Activated CD8-positive, alpha-beta memory T cell treated with anti-CD3 and anti-CD28 coated beads for 1 hour (primary cell): ENCODE data around the gene LENG8.

Source experiments
- DNase-seq, 2 donors: peaks; one replicate each; pipeline ENCODE4 v3.0.0-alpha.2; 2020; ENCODE audit warnings: low read depth in 1 of 2; ENCODE audit errors: extremely low read depth in 1 of 2

The LENG8 gene

DNA sequence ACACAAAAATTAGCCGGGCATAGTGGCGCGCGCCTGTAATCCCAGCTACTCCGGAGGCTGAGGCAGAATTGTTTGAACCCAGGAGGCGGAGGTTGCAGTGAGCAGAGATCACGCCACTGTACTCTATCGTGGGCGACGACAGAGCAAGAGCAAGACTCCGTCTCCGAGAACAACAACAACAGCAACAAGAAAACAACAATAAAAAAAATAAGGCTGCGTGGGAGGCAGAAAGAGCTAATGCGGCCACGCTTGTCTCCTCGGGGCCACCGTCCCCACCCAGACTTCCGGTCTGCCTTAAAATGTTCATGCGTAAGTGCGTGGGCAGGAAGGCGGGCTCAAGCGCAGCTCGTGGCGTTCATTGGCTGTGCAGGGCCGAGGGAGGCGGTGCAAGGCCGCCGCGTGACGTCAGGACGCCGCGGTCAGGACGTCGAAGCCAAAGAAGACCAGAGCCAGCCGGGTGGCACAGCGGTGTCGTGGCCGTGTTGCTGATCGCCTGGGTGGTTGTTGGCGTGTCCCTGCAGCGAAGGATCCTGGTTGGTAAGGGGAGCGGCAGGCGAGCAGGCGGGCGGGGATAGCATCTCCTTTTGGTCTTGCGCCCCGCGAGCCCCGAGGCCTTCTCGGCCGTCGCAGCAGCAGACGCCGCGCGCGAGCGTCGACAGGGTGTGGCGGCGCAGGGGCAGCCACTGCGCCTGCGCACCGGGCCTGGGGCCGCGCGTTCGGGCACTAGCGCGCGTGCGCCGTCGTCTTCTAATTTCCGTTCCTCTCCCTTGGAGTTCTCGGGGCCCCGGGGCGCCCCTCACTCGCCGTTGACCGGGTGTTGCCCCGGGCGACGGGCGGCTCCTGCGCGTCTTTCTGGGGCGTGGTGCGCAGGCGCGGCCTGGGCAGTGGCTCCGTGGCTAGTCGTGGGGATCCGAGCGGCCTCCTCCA is at the start of gene LENG8:
Gene LENG8, plus strand, starts transcription at position 426 of the 927 bp plus-strand sequence. CDS start 2,146 bp downstream, outside the sequence.
- peak; percentile 95 to 96 for DNase-seq

DNA sequence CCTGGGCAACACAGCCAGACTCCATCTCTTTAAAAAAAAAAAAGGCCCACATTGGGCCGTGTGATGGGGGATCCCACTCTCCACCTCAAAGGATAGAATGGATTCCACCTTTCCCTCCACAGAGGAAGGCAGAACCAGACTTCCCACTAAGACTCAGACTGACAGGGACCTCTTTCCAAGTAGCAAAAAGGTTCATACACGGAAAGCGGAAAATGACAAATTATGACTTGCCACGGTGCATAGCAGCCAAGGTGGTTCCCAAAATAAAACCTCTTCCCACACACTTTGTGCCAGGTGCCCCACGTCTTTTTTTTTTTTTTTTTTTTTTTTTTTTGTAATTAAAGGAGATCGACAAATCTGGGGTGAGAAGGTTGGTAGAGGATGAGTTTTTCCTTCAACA is 48.1 kb upstream of the LENG8 start:
- DNase-seq: no peak

DNA sequence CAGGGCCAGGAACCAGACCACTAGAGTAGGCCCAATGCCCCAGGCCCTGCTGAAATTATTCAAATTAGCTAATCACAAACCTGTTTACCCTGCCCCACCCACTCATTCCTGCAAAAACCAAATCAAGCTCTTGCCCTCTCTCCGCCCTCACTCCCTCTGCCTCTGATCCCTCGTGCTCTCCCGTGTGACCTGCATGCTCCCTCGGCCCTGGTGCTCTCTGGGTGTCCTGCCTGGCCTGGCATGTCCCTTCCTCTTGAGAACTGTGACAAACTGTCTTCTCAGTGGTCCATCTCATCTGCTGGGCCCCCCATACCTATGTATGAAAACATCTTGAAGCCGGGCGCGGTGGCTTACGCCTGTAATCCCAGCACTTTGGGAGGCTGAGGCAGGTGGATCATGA is 45.9 kb upstream of the LENG8 start:
- no peak for DNase-seq

DNA sequence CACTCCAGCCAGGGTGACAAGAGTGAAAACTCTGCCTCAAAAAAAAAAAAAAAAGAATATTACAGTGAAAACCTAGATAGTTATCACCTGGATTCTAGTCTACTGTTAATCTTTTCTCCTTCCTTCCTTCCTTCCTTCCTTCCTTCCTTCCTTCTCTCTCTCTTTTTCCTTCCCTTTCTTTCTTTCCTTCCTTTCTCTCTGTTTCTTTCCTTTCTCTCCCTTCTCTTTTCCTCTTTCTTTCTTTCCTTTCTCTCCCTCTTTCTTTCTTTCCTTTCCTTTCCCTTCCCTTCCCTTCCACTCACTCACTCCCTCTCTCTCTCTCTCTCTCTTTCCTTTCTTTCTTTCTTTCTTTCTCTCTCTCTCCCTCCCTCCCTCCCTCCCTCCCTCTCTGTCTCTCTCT is 43.4 kb upstream of the LENG8 start:
- no peak for DNase-seq

DNA sequence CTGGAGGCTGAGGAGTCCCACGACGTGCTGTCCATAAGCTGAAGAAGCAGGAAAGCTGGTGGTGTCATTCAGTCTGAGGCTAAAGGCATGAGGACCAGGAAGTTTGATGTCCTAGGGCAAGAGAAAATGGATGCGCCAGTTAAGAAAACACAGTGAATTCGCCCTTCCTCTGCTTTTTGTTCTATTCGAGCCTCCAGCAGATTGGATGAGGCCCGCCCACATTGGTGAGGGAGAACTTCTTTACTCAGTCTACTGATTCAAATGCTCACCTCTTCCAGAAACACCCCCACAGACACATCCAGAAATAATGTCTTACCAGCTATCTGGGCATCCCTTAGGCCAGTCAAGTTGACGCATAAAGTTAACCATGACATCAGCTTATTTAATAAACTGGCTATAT is 41.2 kb upstream of the LENG8 start:
- no peak for DNase-seq

DNA sequence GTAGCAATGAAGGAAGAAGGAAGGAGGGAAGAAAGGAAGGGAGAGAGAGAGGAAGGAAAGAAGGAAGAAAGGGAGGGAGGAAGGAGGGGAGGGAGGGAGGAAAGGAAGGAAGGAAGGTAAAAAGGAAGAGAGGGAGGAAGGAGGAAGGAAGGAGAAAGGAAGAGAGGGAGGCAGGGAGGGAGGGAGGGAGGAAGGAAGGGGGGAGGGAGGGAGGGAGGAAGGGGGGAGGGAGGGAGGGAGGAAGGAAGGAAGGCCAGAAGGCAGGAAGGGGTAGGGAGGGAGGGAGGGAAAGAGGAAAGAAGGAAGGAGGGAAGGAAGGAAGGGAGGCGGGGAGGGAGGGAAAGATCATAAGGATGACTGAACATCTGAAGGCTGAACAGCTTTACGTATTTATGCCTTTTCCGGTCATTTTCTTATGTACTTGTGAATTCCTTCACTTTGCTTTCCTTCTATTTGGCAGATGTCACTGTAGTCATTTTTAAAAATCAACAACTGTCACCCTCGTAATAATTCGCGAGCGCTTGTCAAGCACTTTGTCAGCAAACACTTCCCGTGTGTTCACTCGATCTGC is 40.5 kb upstream of the LENG8 start:
- DNase-seq: no peak

DNA sequence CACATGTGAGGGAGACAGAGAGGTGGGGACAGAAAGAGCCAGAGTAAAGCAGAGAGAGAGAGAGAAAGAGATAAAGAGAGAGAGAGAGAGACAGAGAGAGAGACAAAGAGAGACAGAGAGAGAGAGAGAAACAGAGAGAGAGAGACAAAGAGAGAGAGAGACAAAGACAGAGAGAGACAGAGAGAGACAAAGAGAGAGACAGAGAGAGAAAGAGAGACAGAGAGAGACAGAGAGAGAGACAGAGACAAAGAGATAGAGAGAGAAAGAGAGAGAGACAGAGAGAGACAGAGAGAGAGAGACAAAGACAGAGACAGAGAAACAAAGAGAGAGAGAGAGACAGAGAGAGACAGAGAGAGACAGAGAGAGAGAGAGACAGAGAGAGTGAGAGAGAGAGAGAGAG is 38.0 kb upstream of the LENG8 start:
- no peak for DNase-seq

DNA sequence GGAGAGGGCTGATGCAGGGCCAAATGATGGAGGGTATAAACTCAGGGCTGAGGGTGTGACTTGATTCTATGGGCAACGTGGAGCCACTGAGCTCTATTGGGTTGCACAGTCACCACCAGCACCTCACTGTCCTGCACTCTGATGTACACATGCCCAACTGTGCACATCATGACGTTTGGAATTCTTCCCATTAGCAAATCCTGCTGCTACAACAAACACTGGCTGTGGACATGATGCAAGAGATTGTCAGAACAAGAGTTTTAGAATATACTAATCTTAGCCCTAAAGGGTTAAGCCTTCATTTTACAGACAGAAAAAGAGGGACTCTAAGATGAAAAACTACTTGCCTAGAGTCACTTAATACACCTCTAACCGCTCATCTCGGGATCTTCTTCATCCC is 36.1 kb upstream of the LENG8 start:
- DNase-seq: no peak

DNA sequence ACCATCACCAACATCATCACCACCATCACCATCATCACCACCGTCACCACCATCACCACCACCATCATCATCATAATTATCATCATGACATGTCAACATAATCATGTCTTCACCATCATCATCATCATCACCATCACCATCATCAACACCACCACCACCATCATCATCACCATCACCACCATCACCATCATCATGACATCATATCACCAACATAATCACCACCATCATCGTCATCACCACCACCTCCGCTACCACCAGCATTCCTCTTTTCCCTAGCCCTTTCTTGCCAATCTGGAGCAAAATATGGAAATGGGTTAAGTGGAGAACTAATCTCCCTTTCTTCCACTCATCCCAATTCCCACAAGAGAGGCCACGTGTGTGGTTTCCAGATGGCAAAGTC is 34.8 kb upstream of the LENG8 start:
- no peak for DNase-seq

DNA sequence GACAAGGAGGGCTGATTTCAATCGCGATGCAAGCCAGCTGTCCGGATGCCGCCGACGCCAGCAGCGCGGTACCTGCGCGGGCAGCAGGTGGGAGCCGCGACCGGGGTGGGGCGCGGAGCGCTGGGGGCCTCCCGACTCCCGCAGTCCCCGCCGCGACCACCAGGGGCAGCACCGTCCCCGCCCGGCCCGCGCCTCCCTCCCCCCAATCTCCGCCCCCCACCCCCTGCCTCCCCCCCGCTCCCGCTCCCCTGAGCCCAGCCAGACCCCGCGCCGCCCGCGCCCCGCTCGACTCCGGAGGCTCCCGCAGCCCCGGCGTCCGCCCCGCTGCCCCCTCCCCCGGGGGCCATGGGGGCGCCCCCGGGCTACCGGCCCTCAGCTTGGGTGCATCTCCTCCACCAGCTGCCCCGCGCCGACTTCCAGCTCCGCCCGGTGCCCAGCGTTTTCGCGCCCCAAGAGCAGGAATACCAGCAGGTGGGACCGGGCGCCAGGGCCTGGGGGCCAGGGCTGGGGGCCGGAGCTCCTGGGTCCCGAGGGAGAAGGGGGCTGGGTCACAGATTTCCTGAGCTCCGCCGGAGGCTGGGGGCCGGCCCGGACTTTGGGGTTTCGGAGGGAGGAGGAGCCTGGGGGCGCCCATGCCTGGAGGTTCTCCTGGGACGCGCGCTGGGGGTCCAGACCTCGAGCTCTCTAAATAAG is 33.6 kb upstream of the LENG8 start, which contains the start of gene TTYH1:
Gene TTYH1, plus strand, starts transcription at position 257 of the 693 bp plus-strand sequence. Its CDS starts 89 bp downstream, at position 346.
- peak in 1 of 2 donors; percentile 31 for DNase-seq

DNA sequence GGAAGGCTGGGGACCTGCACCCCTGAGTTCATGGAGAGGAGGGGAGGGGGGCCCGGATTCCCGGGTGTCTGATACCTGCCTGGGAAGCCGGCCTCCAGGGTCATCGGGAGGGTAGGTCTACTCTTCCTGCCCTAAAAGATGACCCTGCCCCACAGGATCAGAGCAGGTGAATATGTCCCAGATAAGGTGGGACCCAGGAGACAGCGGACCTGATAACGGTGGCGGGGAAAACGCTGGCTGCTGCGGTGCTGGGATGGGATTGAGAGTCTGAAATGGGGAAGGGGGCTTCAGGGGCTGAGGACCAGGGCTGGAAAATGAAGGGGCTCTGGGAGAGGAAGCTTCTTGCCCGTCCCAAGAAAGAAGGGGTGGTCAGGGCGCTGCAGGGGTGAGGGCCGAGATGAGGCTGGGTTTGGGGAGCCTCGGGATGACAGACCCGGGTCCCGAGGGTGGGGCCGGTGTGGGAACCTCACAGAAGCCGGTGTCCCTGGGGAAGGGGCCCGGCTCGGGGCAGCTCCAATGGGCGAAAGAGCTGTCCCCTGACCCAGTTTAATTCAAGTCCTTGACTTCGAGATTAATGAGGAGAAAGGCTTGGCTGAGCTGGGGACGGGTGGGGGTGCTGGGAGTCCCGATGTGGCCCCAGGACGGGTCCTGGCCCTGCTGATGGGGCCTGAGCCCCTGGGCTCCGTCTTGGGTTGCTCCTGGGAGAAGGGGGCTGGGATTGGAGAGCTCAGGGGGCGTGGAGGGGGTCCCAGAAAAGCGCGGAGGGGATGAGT is 32.9 kb upstream of the LENG8 start:
- no peak for DNase-seq

DNA sequence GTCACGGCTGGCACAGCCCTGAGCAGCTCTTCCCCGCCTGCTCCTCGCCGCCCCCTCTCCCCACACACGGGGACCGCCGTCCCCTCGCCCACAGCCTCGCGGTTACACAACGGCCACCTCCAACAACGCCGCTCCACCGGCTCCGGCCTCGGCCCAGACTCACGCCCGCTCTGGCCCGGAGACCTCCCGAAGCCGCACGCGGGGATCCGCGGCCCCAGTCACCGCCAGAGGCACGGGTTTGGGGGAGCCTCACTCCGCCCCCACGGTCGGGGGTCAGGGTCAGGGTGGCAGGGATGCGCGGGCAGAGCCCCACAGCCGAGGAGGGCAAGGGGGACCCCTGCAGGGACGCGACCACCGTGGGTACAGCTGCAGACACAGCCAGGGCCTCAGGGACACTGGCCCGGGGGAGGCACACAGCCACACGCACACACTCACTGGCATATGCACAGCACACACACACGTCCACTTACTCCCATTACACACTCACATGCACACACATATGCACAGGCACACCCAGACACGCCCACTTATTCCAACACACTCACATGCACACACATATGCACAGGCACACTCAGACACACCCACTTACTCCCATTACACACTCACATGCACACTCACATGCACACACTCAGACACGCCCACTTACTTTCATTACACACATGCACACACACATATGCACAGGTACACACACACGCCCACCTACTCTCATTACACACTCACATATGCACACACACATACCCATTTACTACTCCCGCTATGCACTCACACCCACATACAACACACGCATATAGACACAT is 32.1 kb upstream of the LENG8 start:
- no peak for DNase-seq

DNA sequence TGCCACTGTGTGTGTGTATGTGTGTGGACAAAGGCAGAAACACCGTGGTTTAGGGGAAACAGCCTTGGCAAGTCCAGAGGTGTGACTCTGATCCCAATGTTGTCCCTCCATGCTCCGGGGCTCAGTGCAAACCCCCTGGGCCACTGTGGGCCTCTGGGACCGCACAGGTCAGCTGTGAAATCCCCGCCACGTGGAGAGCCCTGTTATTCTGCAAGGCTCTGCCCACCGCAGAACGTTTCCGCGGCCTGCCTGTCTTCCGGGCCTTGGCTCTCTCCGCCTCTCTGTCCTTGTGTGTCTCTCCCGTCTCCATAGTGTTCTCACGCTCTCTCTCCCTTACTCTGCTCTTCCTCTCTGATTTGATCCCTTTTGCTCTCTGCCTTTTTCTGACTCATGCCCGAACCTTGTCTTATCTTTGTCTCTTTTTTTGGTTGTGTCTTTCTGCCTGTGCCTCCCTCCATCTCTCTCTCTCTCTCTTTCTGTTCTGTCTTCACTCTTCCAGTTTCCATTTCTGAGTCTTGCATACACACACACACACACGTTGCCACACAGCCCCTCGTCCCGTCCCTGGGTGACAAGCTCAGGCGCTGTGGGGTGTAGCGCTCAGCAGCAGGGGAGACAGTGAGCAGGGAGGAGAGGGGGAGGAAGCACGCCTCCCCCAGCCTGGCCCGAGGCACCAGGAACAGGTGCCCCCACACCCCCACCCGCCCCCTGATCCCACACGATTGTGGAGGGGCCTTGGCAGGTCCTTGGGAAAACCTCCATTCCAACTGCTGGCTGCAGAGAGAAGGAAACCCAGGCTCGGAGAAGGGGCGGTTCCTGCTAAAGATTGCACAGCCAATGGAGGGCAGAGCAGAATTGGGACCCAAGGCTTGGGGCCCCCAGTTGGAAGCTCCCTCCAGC is 30.7 kb upstream of the LENG8 start:
- no peak for DNase-seq

DNA sequence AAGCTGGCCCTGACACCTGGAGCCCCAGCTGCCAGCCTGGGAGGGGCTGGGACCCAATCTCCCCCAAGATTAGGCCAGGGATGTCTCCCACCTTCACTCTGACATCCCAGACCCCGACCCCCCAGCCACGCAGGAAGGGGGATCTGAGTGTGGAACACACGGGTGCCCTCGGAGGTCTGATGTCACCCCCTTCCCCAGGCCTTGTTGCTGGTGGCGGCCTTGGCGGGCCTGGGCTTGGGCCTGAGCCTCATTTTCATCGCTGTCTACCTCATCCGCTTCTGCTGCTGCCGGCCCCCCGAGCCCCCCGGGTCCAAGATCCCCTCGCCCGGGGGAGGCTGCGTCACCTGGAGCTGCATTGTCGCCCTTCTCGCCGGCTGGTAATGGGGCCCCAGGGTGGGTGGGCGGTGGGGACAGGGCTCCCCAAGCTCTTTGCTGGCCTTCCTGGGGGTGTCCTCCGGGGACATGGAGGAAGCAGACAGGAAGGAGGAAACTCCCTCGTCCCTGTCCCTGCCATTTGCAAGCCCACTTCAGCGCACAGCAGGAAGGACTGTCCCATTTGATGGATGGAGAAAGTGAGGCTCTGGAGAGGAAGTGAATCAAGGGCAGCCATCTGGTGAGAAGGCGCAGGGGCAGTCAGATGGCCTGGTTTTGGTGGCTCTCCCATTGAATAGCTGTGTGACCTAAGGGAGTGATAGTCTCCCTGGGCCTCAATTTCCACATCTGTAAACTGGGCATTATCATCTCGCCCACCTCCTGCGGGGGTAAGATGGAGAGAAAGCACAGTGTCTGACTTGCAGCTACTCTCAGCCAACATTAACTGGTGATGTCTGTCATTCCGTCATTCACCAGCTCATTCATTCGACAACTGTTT is 29.8 kb upstream of the LENG8 start:
- DNase-seq: no peak

DNA sequence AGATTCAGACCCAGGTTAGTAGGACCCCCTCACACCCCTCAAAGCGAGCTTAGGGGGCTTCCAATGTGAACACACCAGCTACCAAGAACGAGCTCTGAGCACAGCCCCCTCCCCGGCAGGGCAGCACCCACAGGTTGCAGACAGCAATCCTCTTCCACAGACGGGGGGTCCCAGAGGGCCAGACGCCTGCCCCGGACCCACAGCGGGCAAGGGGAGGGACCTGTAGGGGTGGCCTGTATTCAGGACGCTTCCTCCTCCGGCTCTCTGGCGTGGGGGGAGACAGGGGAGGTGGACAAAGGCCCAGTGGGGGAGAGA is 29.0 kb upstream of the LENG8 start:
- no peak for DNase-seq

DNA sequence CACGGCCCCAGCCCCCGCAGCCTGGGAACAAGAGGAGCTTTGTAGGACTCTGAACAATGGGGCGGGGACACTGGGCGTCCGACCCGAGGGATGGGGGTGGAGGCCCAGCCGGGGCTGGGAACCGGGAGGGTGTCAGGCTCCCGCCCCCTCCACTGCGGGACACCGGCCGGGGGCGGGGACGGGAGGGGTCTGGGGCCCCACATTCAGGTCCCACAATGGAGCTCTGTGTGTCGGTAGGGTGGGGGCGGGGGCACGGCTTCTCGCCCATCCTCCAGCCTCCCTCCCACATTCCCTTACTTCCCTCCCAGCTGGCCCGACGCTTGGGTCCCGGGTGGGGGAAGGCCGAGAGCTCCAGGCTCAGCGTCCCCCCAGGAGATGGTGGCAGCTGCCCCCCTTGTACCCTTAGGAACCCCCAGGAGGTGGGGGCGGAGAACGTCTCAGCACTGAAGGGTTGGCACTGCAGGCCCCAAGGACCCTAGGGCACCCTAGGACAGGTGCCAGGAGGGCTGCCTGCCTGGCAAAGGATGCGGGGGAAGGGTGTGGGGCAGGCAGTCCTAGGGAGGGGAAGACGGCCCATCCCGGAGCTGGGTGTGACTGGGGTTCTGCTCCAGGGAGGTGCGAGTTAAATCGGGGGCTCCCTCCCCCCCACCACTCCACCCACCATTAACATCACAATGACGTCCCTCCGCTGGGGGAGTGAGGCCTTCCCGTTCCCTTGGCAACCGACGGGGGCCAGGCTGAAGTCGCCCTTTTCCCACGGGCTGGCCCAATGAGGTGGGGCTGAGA is 28.4 kb upstream of the LENG8 start:
- no peak for DNase-seq

DNA sequence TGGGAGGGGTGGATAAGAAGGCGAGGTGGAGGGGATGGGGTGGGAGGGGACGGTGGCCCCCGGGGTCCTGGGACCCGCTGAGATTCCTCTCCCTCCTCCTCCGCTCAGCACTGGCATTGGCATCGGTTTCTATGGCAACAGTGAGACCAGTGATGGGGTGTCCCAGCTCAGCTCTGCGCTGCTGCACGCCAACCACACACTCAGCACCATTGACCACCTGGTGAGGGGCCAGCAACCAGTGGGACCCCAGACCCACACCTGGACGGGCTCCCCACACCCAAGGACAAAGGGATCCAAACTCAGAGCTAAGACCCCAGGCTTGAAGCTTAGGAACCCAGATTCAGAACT is 27.9 kb upstream of the LENG8 start:
- no peak for DNase-seq

DNA sequence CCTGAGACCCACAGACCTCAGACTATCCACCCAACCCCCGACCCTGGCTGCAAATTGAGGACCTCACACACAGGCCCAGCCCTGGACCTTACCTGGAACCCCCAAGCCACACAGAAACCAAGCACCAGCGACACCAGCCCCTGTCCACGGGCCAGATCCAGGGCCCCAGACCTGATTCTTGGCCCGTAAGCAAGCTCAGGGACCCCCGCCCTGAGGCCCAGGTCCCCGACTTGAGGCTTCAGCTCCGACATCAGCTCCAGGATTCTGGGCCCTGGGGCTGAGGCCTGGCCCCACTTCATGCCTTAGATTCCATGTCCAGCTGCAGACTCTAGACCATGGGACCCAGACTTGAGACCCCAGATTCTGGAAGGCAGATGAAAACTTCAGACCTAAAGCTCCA is 27.5 kb upstream of the LENG8 start:
- no peak for DNase-seq
